GM21717 (cell line): Measurements from ENCODE around the gene CUX1.
"Not testable (repeated sequence)": the region's sequence is repeated elsewhere in the genome, so short reads cannot be mapped to it uniquely, and the experiment has no call there.

ENCODE experiments used
- ATAC-seq: cut with Tn5 transposase; IDR thresholded peaks from one replicate; pipeline ENCODE4 v1.9.1; 2021; ENCODE audit warnings: mild to moderate bottlenecking, moderate library complexity; ENCODE audit not compliant: unreplicated experiment

CUX1 gene

GRCh38 chr7:101820703-101821102, 3.3 kb downstream of the CUX1 start:
- ATAC-seq, result no peak

GRCh38 chr7:101822632-101823031, 5.2 kb downstream of the CUX1 start:
- ATAC-seq, result not testable (repeated sequence)

- ATAC-seq, result no peak
Observed at GRCh38 chr7:101823096-101823495, 5.7 kb downstream of the CUX1 start.

- no peak for ATAC-seq
Observed at GRCh38 chr7:101823596-101823995, 6.2 kb downstream of the CUX1 start.

- no peak for ATAC-seq
Observed at GRCh38 chr7:101824440-101824839, 7.0 kb downstream of the CUX1 start.

GRCh38 chr7:101826081-101826835, 8.8 kb downstream of the CUX1 start:
- no peak for ATAC-seq

- no peak for ATAC-seq
Observed at GRCh38 chr7:101828301-101829020, 11.0 kb downstream of the CUX1 start.

GRCh38 chr7:101829374-101829773, 11.9 kb downstream of the CUX1 start:
- ATAC-seq, result no peak

- no peak for ATAC-seq
Observed at GRCh38 chr7:101829821-101830220, 12.4 kb downstream of the CUX1 start.

GRCh38 chr7:101831396-101831795, 14.0 kb downstream of the CUX1 start:
- not testable (repeated sequence) for ATAC-seq

- ATAC-seq, result no peak
Observed at GRCh38 chr7:101832205-101832631, 14.8 kb downstream of the CUX1 start.

- ATAC-seq, result no peak
Observed at GRCh38 chr7:101832685-101833375, 15.4 kb downstream of the CUX1 start.

GRCh38 chr7:101833799-101834198, 16.4 kb downstream of the CUX1 start:
- no peak for ATAC-seq

- ATAC-seq, result no peak
Observed at GRCh38 chr7:101835136-101835535, 17.7 kb downstream of the CUX1 start.

GRCh38 chr7:101837433-101837832, 20.0 kb downstream of the CUX1 start:
- ATAC-seq, result not testable (repeated sequence)

GRCh38 chr7:101838837-101839483, 21.5 kb downstream of the CUX1 start:
- no peak for ATAC-seq

GRCh38 chr7:101841328-101841727, 23.9 kb downstream of the CUX1 start:
- ATAC-seq, result no peak

GRCh38 chr7:101843293-101844271, 26.2 kb downstream of the CUX1 start:
- ATAC-seq, result no peak

GRCh38 chr7:101845974-101846373, 28.5 kb downstream of the CUX1 start:
- no peak for ATAC-seq
